NCI-H146 treated with DMSO at 0.1 percent for 48 hours (cell line): ENCODE measurements around the gene ZSWIM1.
"Not testable (repeated sequence)": the region's sequence is repeated elsewhere in the genome, so short reads cannot be mapped to it uniquely, and the experiment has no call there.

Source experiments
- DNase-seq: peaks from one replicate; lab custom pipeline; 2025; ENCODE audit not compliant: unreplicated experiment; lab: John Stamatoyannopoulos, UW

ZSWIM1 gene

GRCh38 chr20:45887346-45887715, 6.3 kb downstream of the ZSWIM1 start, which contains the start of gene SPATA25:
Gene SPATA25, minus strand, starts transcription at chr20:45887622. Its CDS starts 32 bp downstream, at chr20:45887590.
- DNase-seq: no peak

- no peak for DNase-seq
Observed at GRCh38 chr20:45888681-45889080, 7.7 kb downstream of the ZSWIM1 start.

GRCh38 chr20:45890077-45890984, 9.3 kb downstream of the ZSWIM1 start:
- DNase-seq: peak; percentile 75

GRCh38 chr20:45890985-45891983, 10.3 kb downstream of the ZSWIM1 start, which contains the start of the genes CTSA and NEURL2:
Gene CTSA, plus strand, starts transcription at chr20:45891335. Its CDS starts 234 bp downstream, at chr20:45891569.
Gene NEURL2, minus strand, starts transcription at chr20:45891208. Its CDS starts 217 bp downstream, at chr20:45890991.
- peak; percentile 87 for DNase-seq

GRCh38 chr20:45892049-45892825, 11.2 kb downstream of the ZSWIM1 start:
- DNase-seq: no peak

GRCh38 chr20:45892828-45893500, 11.9 kb downstream of the ZSWIM1 start:
- no peak for DNase-seq

GRCh38 chr20:45893831-45894230, 12.8 kb downstream of the ZSWIM1 start:
- DNase-seq: no peak

- DNase-seq: no peak
Observed at GRCh38 chr20:45894797-45895196, 13.8 kb downstream of the ZSWIM1 start.

- no peak for DNase-seq
Observed at GRCh38 chr20:45896641-45897161, 15.7 kb downstream of the ZSWIM1 start.

- DNase-seq: no peak
Observed at GRCh38 chr20:45897289-45897688, 16.3 kb downstream of the ZSWIM1 start.

GRCh38 chr20:45897692-45898091, 16.7 kb downstream of the ZSWIM1 start:
- DNase-seq: no peak

- DNase-seq: no peak
Observed at GRCh38 chr20:45898285-45898684, 17.3 kb downstream of the ZSWIM1 start.

GRCh38 chr20:45899046-45899835, 18.2 kb downstream of the ZSWIM1 start:
- no peak for DNase-seq

GRCh38 chr20:45901332-45901731, 20.3 kb downstream of the ZSWIM1 start:
- not testable (repeated sequence) for DNase-seq

GRCh38 chr20:45902199-45902701, 21.2 kb downstream of the ZSWIM1 start:
- DNase-seq: no peak

- DNase-seq: no peak
Observed at GRCh38 chr20:45904583-45905504, 23.8 kb downstream of the ZSWIM1 start.

GRCh38 chr20:45905505-45906079, 24.6 kb downstream of the ZSWIM1 start:
- no peak for DNase-seq
